Suppressor macrophage treated with lipopolysaccharide for 4 hours (primary cell): ENCODE data around the gene CACNG4.

Experiments
- DNase-seq: peaks from one replicate; pipeline ENCODE4 v3.0.0-alpha.2; 2020

CACNG4 gene

GRCh38 chr17:66963909-66964771 is at the start of gene CACNG4:
Gene CACNG4 (plus strand): TSS chr17:66964707. CDS start chr17:66964912, 205 bp downstream.
- DNase-seq, result no peak

- no peak for DNase-seq
These were observed 49.3 kb upstream of the CACNG4 start for GRCh38 chr17:66915204-66915611.

- no peak for DNase-seq
These were observed 48.7 kb upstream of the CACNG4 start for GRCh38 chr17:66915792-66916191.

- no peak for DNase-seq
These were observed 47.6 kb upstream of the CACNG4 start for GRCh38 chr17:66916946-66917345.

GRCh38 chr17:66918896-66919295 is 45.6 kb upstream of the CACNG4 start:
- no peak for DNase-seq

- DNase-seq, result no peak
These were observed 44.1 kb upstream of the CACNG4 start for GRCh38 chr17:66920435-66920834.

- DNase-seq, result peak; percentile 29
These were observed 43.6 kb upstream of the CACNG4 start for GRCh38 chr17:66920950-66921349.

- DNase-seq, result no peak
These were observed 40.6 kb upstream of the CACNG4 start for GRCh38 chr17:66923886-66924285.

- DNase-seq, result no peak
These were observed 38.6 kb upstream of the CACNG4 start for GRCh38 chr17:66925811-66926500.

- DNase-seq, result no peak
These were observed 35.6 kb upstream of the CACNG4 start for GRCh38 chr17:66928949-66929348.

- DNase-seq, result no peak
These were observed 34.9 kb upstream of the CACNG4 start for GRCh38 chr17:66929591-66929990.

- no peak for DNase-seq
These were observed 33.6 kb upstream of the CACNG4 start for GRCh38 chr17:66930933-66931332.

- no peak for DNase-seq
These were observed 32.2 kb upstream of the CACNG4 start for GRCh38 chr17:66932311-66932710.

- DNase-seq, result no peak
These were observed 30.5 kb upstream of the CACNG4 start for GRCh38 chr17:66934040-66934439.

GRCh38 chr17:66935717-66936116 is 28.8 kb upstream of the CACNG4 start:
- DNase-seq, result no peak

GRCh38 chr17:66938656-66939055 is 25.9 kb upstream of the CACNG4 start:
- no peak for DNase-seq

GRCh38 chr17:66939461-66940114 is 24.9 kb upstream of the CACNG4 start:
- no peak for DNase-seq

- DNase-seq, result no peak
These were observed 23.3 kb upstream of the CACNG4 start for GRCh38 chr17:66941249-66941648.

- no peak for DNase-seq
These were observed 22.6 kb upstream of the CACNG4 start for GRCh38 chr17:66941773-66942450.

GRCh38 chr17:66942451-66943264 is 21.8 kb upstream of the CACNG4 start:
- DNase-seq, result no peak

GRCh38 chr17:66943484-66943883 is 21.0 kb upstream of the CACNG4 start:
- DNase-seq, result no peak
